Measurements from ENCODE around the gene PALD1.

PALD1 gene

GRCh38 chr10:70530315-70530714, 51.7 kb downstream of the PALD1 start:
- no peak overlapping the region for H3K27ac ChIP-seq (ENCODE audit: low read depth, low read length)
- no peaks in the 10 kb centered on the region for H3K27me3 ChIP-seq (ENCODE audit: insufficient read depth, low read length)
- no peak overlapping the region for H3K9ac ChIP-seq (ENCODE audit: low read depth, low read length)
- H3K36me3 ChIP-seq (ENCODE audit: insufficient read depth, low read length), result no peaks in the 10 kb centered on the region; the same call in 1 of the 2 replicates
- H3K9me3 ChIP-seq (ENCODE audit: insufficient read depth, low read depth, low read length), result no peaks in the 10 kb centered on the region
- 87% methylated on average over 6 of the region's 6 CpGs for WGBS
- no peaks in the 10 kb centered on the region for H3K4me1 ChIP-seq (ENCODE audit: insufficient read depth, low read length)
- H3K4me3 ChIP-seq (ENCODE audit: low read length), result no peak overlapping the region

- no peaks in the 10 kb centered on the region for H3K27me3 ChIP-seq (ENCODE audit: insufficient read depth, low read length)
- no peaks in the 10 kb centered on the region for H3K9me3 ChIP-seq (ENCODE audit: insufficient read depth, low read depth, low read length)
- 91% methylated on average over 17 of the region's 17 CpGs for WGBS
- H3K36me3 ChIP-seq (ENCODE audit: insufficient read depth, low read length), result no peaks in the 10 kb centered on the region; the same call in 1 of the 2 replicates
- H3K27ac ChIP-seq (ENCODE audit: low read depth, low read length), result no peak overlapping the region
- peaks cover 16% of the 10 kb centered on the region for H3K4me1 ChIP-seq (ENCODE audit: insufficient read depth, low read length)
- no peak overlapping the region for H3K4me3 ChIP-seq (ENCODE audit: low read length)
- no peak overlapping the region for H3K9ac ChIP-seq (ENCODE audit: low read depth, low read length)
Measured at GRCh38 chr10:70532554-70533188, 54.1 kb downstream of the PALD1 start.

- no peak overlapping the region for H3K27ac ChIP-seq (ENCODE audit: low read depth, low read length)
- WGBS, result 91% methylated on average over 5 of the region's 5 CpGs
- no peaks in the 10 kb centered on the region for H3K9me3 ChIP-seq (ENCODE audit: insufficient read depth, low read depth, low read length)
- no peak overlapping the region for H3K9ac ChIP-seq (ENCODE audit: low read depth, low read length)
- H3K27me3 ChIP-seq (ENCODE audit: insufficient read depth, low read length), result no peaks in the 10 kb centered on the region
- H3K36me3 ChIP-seq (ENCODE audit: insufficient read depth, low read length), result no peaks in the 10 kb centered on the region; the same call in 1 of the 2 replicates
- no peak overlapping the region for H3K4me3 ChIP-seq (ENCODE audit: low read length)
- peaks cover 16% of the 10 kb centered on the region for H3K4me1 ChIP-seq (ENCODE audit: insufficient read depth, low read length)
Measured at GRCh38 chr10:70533189-70533558, 54.6 kb downstream of the PALD1 start.

- Histone ChIP-seq H3K9me3 (ENCODE audit: insufficient read depth, low read depth, low read length) (no peaks in the 10 kb centered on the region), H3K4me3 (ENCODE audit: low read length) (no peak overlapping the region), H3K9ac (ENCODE audit: low read depth, low read length) (no peak overlapping the region), H3K27me3 (ENCODE audit: insufficient read depth, low read length) (no peaks in the 10 kb centered on the region), H3K36me3 (ENCODE audit: insufficient read depth, low read length) (no peaks in the 10 kb centered on the region; the same call in 1 of the 2 replicates), H3K27ac (ENCODE audit: low read depth, low read length) (no peak overlapping the region), H3K4me1 (ENCODE audit: insufficient read depth, low read length) (peaks cover 16% of the 10 kb centered on the region)
- WGBS, result 93% methylated on average over 10 of the region's 10 CpGs
Measured at GRCh38 chr10:70534281-70534680, 55.7 kb downstream of the PALD1 start.

- no peaks in the 10 kb centered on the region for H3K27me3 ChIP-seq (ENCODE audit: insufficient read depth, low read length)
- 90% methylated on average over 2 of the region's 2 CpGs for WGBS
Measured at GRCh38 chr10:70535001-70535400, 56.4 kb downstream of the PALD1 start.

GRCh38 chr10:70535451-70535850, 56.9 kb downstream of the PALD1 start:
- Histone ChIP-seq H3K27ac (ENCODE audit: low read depth, low read length) (no peak overlapping the region), H3K36me3 (ENCODE audit: insufficient read depth, low read length) (peaks cover 2% of the 10 kb centered on the region; the same call in 1 of the 2 replicates), H3K9me3 (ENCODE audit: insufficient read depth, low read depth, low read length) (no peaks in the 10 kb centered on the region), H3K4me3 (ENCODE audit: low read length) (no peak overlapping the region), H3K4me1 (ENCODE audit: insufficient read depth, low read length) (peaks cover 16% of the 10 kb centered on the region), H3K9ac (ENCODE audit: low read depth, low read length) (no peak overlapping the region), H3K27me3 (ENCODE audit: insufficient read depth, low read length) (no peaks in the 10 kb centered on the region)
- WGBS, result 93% methylated on average over 5 of the region's 5 CpGs

More at GRCh38 chr10:70535001-70535400, 56.4 kb downstream of the PALD1 start:
- Histone ChIP-seq H3K9ac (ENCODE audit: low read depth, low read length) (no peak overlapping the region), H3K4me3 (ENCODE audit: low read length) (no peak overlapping the region), H3K9me3 (ENCODE audit: insufficient read depth, low read depth, low read length) (no peaks in the 10 kb centered on the region), H3K36me3 (ENCODE audit: insufficient read depth, low read length) (peaks cover 2% of the 10 kb centered on the region; the same call in 1 of the 2 replicates), H3K4me1 (ENCODE audit: insufficient read depth, low read length) (peaks cover 16% of the 10 kb centered on the region), H3K27ac (ENCODE audit: low read depth, low read length) (no peak overlapping the region)

GRCh38 chr10:70536196-70536861, 57.8 kb downstream of the PALD1 start:
- Histone ChIP-seq H3K36me3 (ENCODE audit: insufficient read depth, low read length) (peaks cover 10% of the 10 kb centered on the region; the same call in 1 of the 2 replicates), H3K4me1 (ENCODE audit: insufficient read depth, low read length) (peaks cover 16% of the 10 kb centered on the region), H3K27ac (ENCODE audit: low read depth, low read length) (peak overlapping the region; percentile 71; the same call in 1 of the 2 replicates), H3K4me3 (ENCODE audit: low read length) (no peak overlapping the region), H3K9me3 (ENCODE audit: insufficient read depth, low read depth, low read length) (no peaks in the 10 kb centered on the region), H3K27me3 (ENCODE audit: insufficient read depth, low read length) (no peaks in the 10 kb centered on the region), H3K9ac (ENCODE audit: low read depth, low read length) (peak overlapping the region; percentile 32; the same call in 1 of the 2 replicates)
- WGBS, result 60% methylated on average over 8 of the region's 8 CpGs

- Histone ChIP-seq H3K4me3 (ENCODE audit: low read length) (no peak overlapping the region), H3K27ac (ENCODE audit: low read depth, low read length) (no peak overlapping the region), H3K27me3 (ENCODE audit: insufficient read depth, low read length) (no peaks in the 10 kb centered on the region), H3K9ac (ENCODE audit: low read depth, low read length) (no peak overlapping the region), H3K9me3 (ENCODE audit: insufficient read depth, low read depth, low read length) (no peaks in the 10 kb centered on the region), H3K36me3 (ENCODE audit: insufficient read depth, low read length) (peaks cover 19% of the 10 kb centered on the region), H3K4me1 (ENCODE audit: insufficient read depth, low read length) (peaks cover 16% of the 10 kb centered on the region)
- WGBS, result 63% methylated on average over 15 of the region's 15 CpGs
Measured at GRCh38 chr10:70537398-70538194, 59.0 kb downstream of the PALD1 start.

GRCh38 chr10:70538195-70538520, 59.6 kb downstream of the PALD1 start:
- Histone ChIP-seq H3K36me3 (ENCODE audit: insufficient read depth, low read length) (peaks cover 21% of the 10 kb centered on the region), H3K9me3 (ENCODE audit: insufficient read depth, low read depth, low read length) (no peaks in the 10 kb centered on the region), H3K4me1 (ENCODE audit: insufficient read depth, low read length) (peaks cover 16% of the 10 kb centered on the region), H3K27ac (ENCODE audit: low read depth, low read length) (no peak overlapping the region), H3K27me3 (ENCODE audit: insufficient read depth, low read length) (no peaks in the 10 kb centered on the region), H3K9ac (ENCODE audit: low read depth, low read length) (no peak overlapping the region), H3K4me3 (ENCODE audit: low read length) (no peak overlapping the region)
- 93% methylated on average over 10 of the region's 10 CpGs for WGBS

GRCh38 chr10:70538731-70539338, 60.3 kb downstream of the PALD1 start:
- Histone ChIP-seq H3K36me3 (ENCODE audit: insufficient read depth, low read length) (peaks cover 21% of the 10 kb centered on the region), H3K4me3 (ENCODE audit: low read length) (no peak overlapping the region), H3K9me3 (ENCODE audit: insufficient read depth, low read depth, low read length) (no peaks in the 10 kb centered on the region), H3K27me3 (ENCODE audit: insufficient read depth, low read length) (no peaks in the 10 kb centered on the region), H3K9ac (ENCODE audit: low read depth, low read length) (no peak overlapping the region), H3K4me1 (ENCODE audit: insufficient read depth, low read length) (peaks cover 16% of the 10 kb centered on the region), H3K27ac (ENCODE audit: low read depth, low read length) (no peak overlapping the region)
- WGBS, result 94% methylated on average over 27 of the region's 27 CpGs

GRCh38 chr10:70539471-70539870, 60.9 kb downstream of the PALD1 start:
- H3K27ac ChIP-seq (ENCODE audit: low read depth, low read length), result no peak overlapping the region
- 93% methylated on average over 7 of the region's 7 CpGs for WGBS
- H3K4me1 ChIP-seq (ENCODE audit: insufficient read depth, low read length), result peaks cover 16% of the 10 kb centered on the region
- no peak overlapping the region for H3K4me3 ChIP-seq (ENCODE audit: low read length)
- no peaks in the 10 kb centered on the region for H3K9me3 ChIP-seq (ENCODE audit: insufficient read depth, low read depth, low read length)
- H3K27me3 ChIP-seq (ENCODE audit: insufficient read depth, low read length), result no peaks in the 10 kb centered on the region
- peaks cover 21% of the 10 kb centered on the region for H3K36me3 ChIP-seq (ENCODE audit: insufficient read depth, low read length)
- no peak overlapping the region for H3K9ac ChIP-seq (ENCODE audit: low read depth, low read length)
